Measurements from ENCODE around the gene HCAR2. TPM values are rescaled to one million over a fixed set of nuclear protein-coding genes. Genes with fewer than 3 reads are reported as not detected.

HCAR2 gene
- total and polyA plus RNA-seq, 2 of the 13 experiments (the other 11 are each of a cell fraction or from before 2014, with no cell fraction given), result 0.09 to 5.6 TPM

DNA sequence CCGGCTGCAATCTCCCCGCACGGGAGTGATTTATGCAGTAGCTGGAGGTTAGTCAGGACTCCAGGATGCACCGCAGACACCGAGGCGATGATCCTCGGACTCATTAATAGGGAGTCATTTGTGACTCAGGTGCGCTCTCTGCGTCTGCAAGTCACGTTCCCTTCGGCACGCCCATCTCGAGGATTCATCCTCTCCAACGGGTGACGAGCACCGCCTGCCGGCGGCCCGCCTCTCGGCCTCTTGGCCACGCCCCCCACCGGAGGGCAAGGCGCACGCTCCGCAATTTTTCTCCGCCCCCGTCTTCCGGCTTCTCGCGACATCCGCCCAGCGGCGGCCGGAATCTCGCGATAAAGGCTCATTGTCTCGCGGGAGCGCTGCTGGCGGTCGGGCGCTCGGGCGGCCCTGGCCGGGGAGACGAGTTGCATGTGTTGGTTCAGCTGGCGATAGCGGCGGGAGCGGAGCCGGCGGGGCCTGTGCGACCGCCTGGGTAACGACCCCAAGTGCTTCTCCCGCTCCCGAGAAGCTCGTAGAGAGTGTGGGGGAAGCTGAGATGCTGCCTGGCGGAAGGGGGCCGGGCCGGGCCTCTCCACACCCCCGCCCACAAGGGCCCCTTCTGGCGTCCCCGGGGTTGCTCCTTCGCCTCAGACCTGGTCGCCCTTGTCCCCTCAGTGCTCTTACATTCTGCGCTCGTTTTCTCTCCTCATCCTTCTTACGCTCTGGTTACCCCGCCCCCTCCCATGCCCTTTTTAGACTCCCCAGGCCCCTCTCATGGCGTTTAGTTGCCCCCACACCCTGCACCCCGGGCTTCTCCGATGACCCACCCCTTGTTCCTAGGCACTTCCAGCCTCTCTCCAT, 49.5 kb upstream of the HCAR2 start, which contains the start of gene DENR (continued):
- TF ChIP-seq ZNF343 (CRISPR knock-in tag; IDR thresholded peaks at IDR 0.05) (no peak), ZNF83 (CRISPR knock-in tag; IDR thresholded peaks at IDR 0.05; ENCODE audit: borderline replicate concordance) (peak; percentile 26; the same call in 1 of the 2 replicates), ZNF138 (CRISPR knock-in tag; IDR thresholded peaks at IDR 0.05; ENCODE audit: low read depth) (no peak), ZNF615 (CRISPR knock-in tag; IDR thresholded peaks at IDR 0.05; ENCODE audit: borderline replicate concordance) (no peak), GTF2F1 (IDR thresholded peaks at IDR 0.05; ENCODE audit: low read length) (no peak), ZNF256 (CRISPR knock-in tag; conservative IDR thresholded peaks at IDR 0.05) (0 out of 2 replicates have a peak, but pooled peaks have one; percentile 43), ZNF24 (IDR thresholded peaks at IDR 0.05) (no peak), HNF4G (IDR thresholded peaks at IDR 0.05; ENCODE audit: borderline replicate concordance, low read depth, low read length) (no peak; the same call in 1 of the 2 replicates), HNF4G (CRISPR knock-in tag; IDR thresholded peaks at IDR 0.05; ENCODE audit: borderline replicate concordance, low read depth) (0 out of 2 replicates have a peak, but pooled peaks have one; percentile 45), SMYD3 (CRISPR knock-in tag; IDR thresholded peaks at IDR 0.05) (peak; percentile 84; the same call in 1 of the 2 replicates), POLR2G (IDR thresholded peaks at IDR 0.05; ENCODE audit: low read depth, low read length) (peak; percentile 96), MXD4 (CRISPR knock-in tag; IDR thresholded peaks at IDR 0.05) (peak; percentile 81), MBNL3 (CRISPR knock-in tag; conservative IDR thresholded peaks at IDR 0.05) (no peak), ZNF205 (CRISPR knock-in tag; IDR thresholded peaks at IDR 0.05) (peak; percentile 83; the same call in 1 of the 2 replicates), ZNF619 (CRISPR knock-in tag; IDR thresholded peaks at IDR 0.05) (no peak)
- TF ChIP-seq, protein P1, sequence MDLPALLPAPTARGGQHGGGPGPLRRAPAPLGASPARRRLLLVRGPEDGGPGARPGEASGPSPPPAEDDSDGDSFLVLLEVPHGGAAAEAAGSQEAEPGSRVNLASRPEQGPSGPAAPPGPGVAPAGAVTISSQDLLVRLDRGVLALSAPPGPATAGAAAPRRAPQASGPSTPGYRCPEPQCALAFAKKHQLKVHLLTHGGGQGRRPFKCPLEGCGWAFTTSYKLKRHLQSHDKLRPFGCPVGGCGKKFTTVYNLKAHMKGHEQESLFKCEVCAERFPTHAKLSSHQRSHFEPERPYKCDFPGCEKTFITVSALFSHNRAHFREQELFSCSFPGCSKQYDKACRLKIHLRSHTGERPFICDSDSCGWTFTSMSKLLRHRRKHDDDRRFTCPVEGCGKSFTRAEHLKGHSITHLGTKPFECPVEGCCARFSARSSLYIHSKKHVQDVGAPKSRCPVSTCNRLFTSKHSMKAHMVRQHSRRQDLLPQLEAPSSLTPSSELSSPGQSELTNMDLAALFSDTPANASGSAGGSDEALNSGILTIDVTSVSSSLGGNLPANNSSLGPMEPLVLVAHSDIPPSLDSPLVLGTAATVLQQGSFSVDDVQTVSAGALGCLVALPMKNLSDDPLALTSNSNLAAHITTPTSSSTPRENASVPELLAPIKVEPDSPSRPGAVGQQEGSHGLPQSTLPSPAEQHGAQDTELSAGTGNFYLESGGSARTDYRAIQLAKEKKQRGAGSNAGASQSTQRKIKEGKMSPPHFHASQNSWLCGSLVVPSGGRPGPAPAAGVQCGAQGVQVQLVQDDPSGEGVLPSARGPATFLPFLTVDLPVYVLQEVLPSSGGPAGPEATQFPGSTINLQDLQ (CRISPR knock-in tag; IDR thresholded peaks at IDR 0.05), result no peak
- TF ChIP-seq, protein P2, sequence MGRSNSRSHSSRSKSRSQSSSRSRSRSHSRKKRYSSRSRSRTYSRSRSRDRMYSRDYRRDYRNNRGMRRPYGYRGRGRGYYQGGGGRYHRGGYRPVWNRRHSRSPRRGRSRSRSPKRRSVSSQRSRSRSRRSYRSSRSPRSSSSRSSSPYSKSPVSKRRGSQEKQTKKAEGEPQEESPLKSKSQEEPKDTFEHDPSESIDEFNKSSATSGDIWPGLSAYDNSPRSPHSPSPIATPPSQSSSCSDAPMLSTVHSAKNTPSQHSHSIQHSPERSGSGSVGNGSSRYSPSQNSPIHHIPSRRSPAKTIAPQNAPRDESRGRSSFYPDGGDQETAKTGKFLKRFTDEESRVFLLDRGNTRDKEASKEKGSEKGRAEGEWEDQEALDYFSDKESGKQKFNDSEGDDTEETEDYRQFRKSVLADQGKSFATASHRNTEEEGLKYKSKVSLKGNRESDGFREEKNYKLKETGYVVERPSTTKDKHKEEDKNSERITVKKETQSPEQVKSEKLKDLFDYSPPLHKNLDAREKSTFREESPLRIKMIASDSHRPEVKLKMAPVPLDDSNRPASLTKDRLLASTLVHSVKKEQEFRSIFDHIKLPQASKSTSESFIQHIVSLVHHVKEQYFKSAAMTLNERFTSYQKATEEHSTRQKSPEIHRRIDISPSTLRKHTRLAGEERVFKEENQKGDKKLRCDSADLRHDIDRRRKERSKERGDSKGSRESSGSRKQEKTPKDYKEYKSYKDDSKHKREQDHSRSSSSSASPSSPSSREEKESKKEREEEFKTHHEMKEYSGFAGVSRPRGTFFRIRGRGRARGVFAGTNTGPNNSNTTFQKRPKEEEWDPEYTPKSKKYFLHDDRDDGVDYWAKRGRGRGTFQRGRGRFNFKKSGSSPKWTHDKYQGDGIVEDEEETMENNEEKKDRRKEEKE (IDR thresholded peaks at IDR 0.05), result no peak
- TF ChIP-seq, protein P3, sequence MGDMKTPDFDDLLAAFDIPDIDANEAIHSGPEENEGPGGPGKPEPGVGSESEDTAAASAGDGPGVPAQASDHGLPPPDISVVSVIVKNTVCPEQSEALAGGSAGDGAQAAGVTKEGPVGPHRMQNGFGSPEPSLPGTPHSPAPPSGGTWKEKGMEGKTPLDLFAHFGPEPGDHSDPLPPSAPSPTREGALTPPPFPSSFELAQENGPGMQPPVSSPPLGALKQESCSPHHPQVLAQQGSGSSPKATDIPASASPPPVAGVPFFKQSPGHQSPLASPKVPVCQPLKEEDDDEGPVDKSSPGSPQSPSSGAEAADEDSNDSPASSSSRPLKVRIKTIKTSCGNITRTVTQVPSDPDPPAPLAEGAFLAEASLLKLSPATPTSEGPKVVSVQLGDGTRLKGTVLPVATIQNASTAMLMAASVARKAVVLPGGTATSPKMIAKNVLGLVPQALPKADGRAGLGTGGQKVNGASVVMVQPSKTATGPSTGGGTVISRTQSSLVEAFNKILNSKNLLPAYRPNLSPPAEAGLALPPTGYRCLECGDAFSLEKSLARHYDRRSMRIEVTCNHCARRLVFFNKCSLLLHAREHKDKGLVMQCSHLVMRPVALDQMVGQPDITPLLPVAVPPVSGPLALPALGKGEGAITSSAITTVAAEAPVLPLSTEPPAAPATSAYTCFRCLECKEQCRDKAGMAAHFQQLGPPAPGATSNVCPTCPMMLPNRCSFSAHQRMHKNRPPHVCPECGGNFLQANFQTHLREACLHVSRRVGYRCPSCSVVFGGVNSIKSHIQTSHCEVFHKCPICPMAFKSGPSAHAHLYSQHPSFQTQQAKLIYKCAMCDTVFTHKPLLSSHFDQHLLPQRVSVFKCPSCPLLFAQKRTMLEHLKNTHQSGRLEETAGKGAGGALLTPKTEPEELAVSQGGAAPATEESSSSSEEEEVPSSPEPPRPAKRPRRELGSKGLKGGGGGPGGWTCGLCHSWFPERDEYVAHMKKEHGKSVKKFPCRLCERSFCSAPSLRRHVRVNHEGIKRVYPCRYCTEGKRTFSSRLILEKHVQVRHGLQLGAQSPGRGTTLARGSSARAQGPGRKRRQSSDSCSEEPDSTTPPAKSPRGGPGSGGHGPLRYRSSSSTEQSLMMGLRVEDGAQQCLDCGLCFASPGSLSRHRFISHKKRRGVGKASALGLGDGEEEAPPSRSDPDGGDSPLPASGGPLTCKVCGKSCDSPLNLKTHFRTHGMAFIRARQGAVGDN (CRISPR knock-in tag; IDR thresholded peaks at IDR 0.05), result peak; percentile 91
